Measurements from ENCODE around the gene SEC61G. TPM values are rescaled to one million over a fixed set of nuclear protein-coding genes. Genes with fewer than 3 reads are reported as not detected.

SEC61G gene
- total and polyA plus RNA-seq, 10 of the 15 experiments (the other 5 are each of a cell fraction or from before 2014, with no cell fraction given), result 163 to 809 (median 346) TPM

- TF ChIP-seq EGR1 (IDR thresholded peaks at IDR 0.05; ENCODE audit: borderline replicate concordance in 1 of 2, low read depth in 2 of 2, low read length in 2 of 2) (no peak), ZNF622 (IDR thresholded peaks at IDR 0.05) (no peak), ELK1 (IDR thresholded peaks at IDR 0.05; ENCODE audit: low read depth, low read length) (no peak), ZBTB11 (CRISPR knock-in tag; IDR thresholded peaks at IDR 0.05) (no peak), IRF5 (IDR thresholded peaks at IDR 0.05; ENCODE audit: borderline replicate concordance) (no peak), ZNF217 (IDR thresholded peaks at IDR 0.05) (no peak), CREM (IDR thresholded peaks at IDR 0.05; ENCODE audit: low read depth) (no peak), MEF2A (IDR thresholded peaks at IDR 0.05; ENCODE audit: insufficient read depth, low read depth, low read length) (no peak), TARDBP (IDR thresholded peaks at IDR 0.05; ENCODE audit: borderline replicate concordance) (no peak), ASH2L (IDR thresholded peaks at IDR 0.05; ENCODE audit: borderline replicate concordance, low read depth) (no peak), SREBF2 (IDR thresholded peaks at IDR 0.05; ENCODE audit: low read length) (no peak), IKZF2 (IDR thresholded peaks at IDR 0.05) (no peak), POLR2AphosphoS2 (IDR thresholded peaks at IDR 0.05; ENCODE audit: low read depth, low read length) (no peak), NBN (IDR thresholded peaks at IDR 0.05) (no peak), YY1 (IDR thresholded peaks at IDR 0.05; ENCODE audit: low read depth, low read length) (no peak), ZBED1 (IDR thresholded peaks at IDR 0.05; ENCODE audit: borderline replicate concordance) (no peak), ETV6 (conservative IDR thresholded peaks at IDR 0.05 in 1 of 2, IDR thresholded peaks at IDR 0.05 in 1 of 2; ENCODE audit: borderline replicate concordance in 1 of 2, low read depth in 1 of 2) (no peak), GATAD2B (conservative IDR thresholded peaks at IDR 0.05; ENCODE audit: low read depth) (no peak), RB1 (IDR thresholded peaks at IDR 0.05; ENCODE audit: borderline replicate concordance) (no peak), POLR2AphosphoS5 (IDR thresholded peaks at IDR 0.05; ENCODE audit: low read length) (no peak)
- Histone ChIP-seq H3K79me2 (ENCODE audit: control insufficient read depth, insufficient read depth, low read length) (peaks cover 58% of the 10 kb centered on the region), H4K20me1 (ENCODE audit: control insufficient read depth, insufficient read depth) (no peaks in the 10 kb centered on the region), H3K9me3 (replicated peaks; ENCODE audit: control insufficient read depth, insufficient read depth, low read length) (no peaks in the 10 kb centered on the region), H3K4me2 (ENCODE audit: control insufficient read depth, insufficient read depth) (peak overlapping the region; percentile 95), H3K27me3 (replicated peaks in 1 of 2; ENCODE audit: control insufficient read depth in 2 of 2, insufficient read depth in 2 of 2, low read length in 1 of 2) (no peaks in the 10 kb centered on the region), H3K27ac (ENCODE audit: control insufficient read depth, insufficient read depth) (peak overlapping the region; percentile 78; the same call in 1 of the 2 replicates), H2AFZ (ENCODE audit: control insufficient read depth, low read depth, low read length) (no peak overlapping the region), H3K9ac (ENCODE audit: control insufficient read depth, insufficient read depth, low read length) (peak overlapping the region; percentile 61), H3K4me3 (peak overlapping the region; percentile 97), H3K36me3 (ENCODE audit: control insufficient read depth in 2 of 2, insufficient read depth in 2 of 2, low read length in 1 of 2) (peaks cover 0 to 2% of the 10 kb centered on the region in 2 experiments; a peak in 1 of 4 replicates), H3K4me1 (ENCODE audit: control insufficient read depth, insufficient read depth, low read length) (no peaks in the 10 kb centered on the region)
- 73% methylated on average over 6 of the region's 6 CpGs for whole genome bisulfite sequencing (ENCODE audit: insufficient coverage, insufficient replicate concordance, low lambda C conversion rate, missing lambda C conversion rate)
- ChIA-PET RAD21 (ENCODE audit: unreplicated experiment) (interaction anchor here (2.1 kb wide), 1 partner anchor 498 kb away, joined by 6 read pairs; no protein-coding TSS in a partner anchor), SMC1A (ENCODE audit: uncharacterized antibody, unreplicated experiment) (interaction anchor here (0.6 to 1.4 kb wide), 3 partner anchors 14 to 17 kb away, joined by 3 to 4 read pairs (median 3); no protein-coding TSS in a partner anchor), CTCF (interaction anchor here (1.8 to 1.9 kb wide), 2 partner anchors 318 to 658 kb away, joined by 4 read pairs; no protein-coding TSS in a partner anchor), POLR2A (no interaction called here)
- FAIRE-seq (no peak), ATAC-seq (no peak), DNase-seq (ENCODE audit: low read depth, low spot score) (no peak)
- no TSS peak for BruUV-seq (replicated peaks)
- intact Hi-C loops (cut with micrococcal nuclease; ENCODE audit: unreplicated experiment) (no loop called here), in situ Hi-C loops (cut with MboI) (loop anchor here (10.0 to 25.0 kb wide), 4 partner anchors 655 to 1347 kb away; partner anchors contain the start of genes CHCHD2, VOPP1 and ZNF713)
These were observed 1.3 kb downstream of the SEC61G start for GRCh38 chr7:54757711-54758110.
